ENCODE measurements around the gene CACNA1C. TPM values are rescaled to one million over a fixed set of nuclear protein-coding genes. Genes with fewer than 3 reads are reported as not detected.

Gene CACNA1C
- total RNA-seq, 1 experiment from 2014 or later = 3.7 TPM

DNA sequence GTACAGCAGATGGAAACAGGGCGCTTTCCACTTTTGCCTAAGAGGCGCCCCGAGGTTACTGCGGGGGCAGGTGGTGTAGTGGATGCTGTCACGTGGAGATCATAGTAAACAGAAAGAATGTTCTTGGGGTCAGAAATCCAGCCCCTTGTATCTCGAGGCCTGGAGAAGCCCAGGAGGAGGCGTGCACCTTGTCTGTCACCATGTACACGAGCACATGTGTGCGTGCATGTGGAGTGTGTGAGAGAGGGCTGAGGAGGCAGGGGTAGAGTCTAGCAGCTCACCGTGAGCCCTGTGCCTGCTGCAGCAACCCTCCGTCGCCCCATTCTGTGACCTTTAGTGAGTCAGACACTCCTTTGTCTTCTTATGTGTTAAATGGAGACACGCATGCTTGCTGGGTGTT, 59.0 kb downstream of the CACNA1C start:
- ChIA-PET CTCF (no interaction called here), POLR2A (ENCODE audit: low non-redundant PET) (no interaction called here)
- Histone ChIP-seq H3K36me3 (ENCODE audit: insufficient read depth, low read length, poor library complexity, severe bottlenecking) (no peaks in the 10 kb centered on the region), H3K9me3 (ENCODE audit: low read depth, low read length, poor library complexity, severe bottlenecking) (no peaks in the 10 kb centered on the region), H3K27ac (ENCODE audit: low read depth, low read length, poor library complexity, severe bottlenecking) (no peak overlapping the region), H3K4me1 (ENCODE audit: insufficient read depth, low read length, poor library complexity, severe bottlenecking) (no peaks in the 10 kb centered on the region), H3K27me3 (replicated peaks; ENCODE audit: insufficient read depth, low read depth, low read length, poor library complexity) (no peaks in the 10 kb centered on the region), H3K4me3 (ENCODE audit: low read depth, low read length, poor library complexity, severe bottlenecking) (no peak overlapping the region)
- intact Hi-C loops (cut with micrococcal nuclease; ENCODE audit: unreplicated experiment) = no loop called here
- no TSS peak for BruUV-seq (replicated peaks)
- TF ChIP-seq, protein P1, sequence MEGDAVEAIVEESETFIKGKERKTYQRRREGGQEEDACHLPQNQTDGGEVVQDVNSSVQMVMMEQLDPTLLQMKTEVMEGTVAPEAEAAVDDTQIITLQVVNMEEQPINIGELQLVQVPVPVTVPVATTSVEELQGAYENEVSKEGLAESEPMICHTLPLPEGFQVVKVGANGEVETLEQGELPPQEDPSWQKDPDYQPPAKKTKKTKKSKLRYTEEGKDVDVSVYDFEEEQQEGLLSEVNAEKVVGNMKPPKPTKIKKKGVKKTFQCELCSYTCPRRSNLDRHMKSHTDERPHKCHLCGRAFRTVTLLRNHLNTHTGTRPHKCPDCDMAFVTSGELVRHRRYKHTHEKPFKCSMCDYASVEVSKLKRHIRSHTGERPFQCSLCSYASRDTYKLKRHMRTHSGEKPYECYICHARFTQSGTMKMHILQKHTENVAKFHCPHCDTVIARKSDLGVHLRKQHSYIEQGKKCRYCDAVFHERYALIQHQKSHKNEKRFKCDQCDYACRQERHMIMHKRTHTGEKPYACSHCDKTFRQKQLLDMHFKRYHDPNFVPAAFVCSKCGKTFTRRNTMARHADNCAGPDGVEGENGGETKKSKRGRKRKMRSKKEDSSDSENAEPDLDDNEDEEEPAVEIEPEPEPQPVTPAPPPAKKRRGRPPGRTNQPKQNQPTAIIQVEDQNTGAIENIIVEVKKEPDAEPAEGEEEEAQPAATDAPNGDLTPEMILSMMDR (conservative IDR thresholded peaks at IDR 0.05; ENCODE audit: low read depth, low read length) = no peak
- TF ChIP-seq EZH2 (IDR thresholded peaks at IDR 0.05; ENCODE audit: borderline replicate concordance, low read depth, low read length, poor library complexity, severe bottlenecking) = no peak
- DNase-seq (ENCODE audit: low spot score) = no peak

DNA sequence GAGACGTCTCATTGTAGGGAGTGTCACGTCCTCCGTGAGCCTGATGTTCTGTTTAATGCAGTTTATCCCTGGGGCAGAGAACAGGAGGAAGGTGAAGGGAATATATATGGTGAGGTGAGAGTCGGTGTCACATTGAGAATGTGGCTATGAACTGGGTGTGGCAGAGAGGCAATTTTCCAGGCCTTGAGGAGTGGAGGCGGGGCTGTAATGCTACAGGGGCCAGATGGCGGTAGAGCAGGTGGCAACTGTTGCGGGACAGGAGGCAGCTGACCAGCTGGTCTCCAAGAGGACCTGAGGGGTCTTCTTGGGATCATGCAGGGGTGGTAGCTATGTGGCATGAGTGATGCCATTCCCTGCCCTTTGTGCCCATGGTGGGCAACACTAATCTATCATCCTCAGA, 59.6 kb downstream of the CACNA1C start:
- ChIA-PET CTCF (no interaction called here), POLR2A (ENCODE audit: low non-redundant PET) (no interaction called here)
- Histone ChIP-seq H3K4me3 (ENCODE audit: low read depth, low read length, poor library complexity, severe bottlenecking) (no peak overlapping the region), H3K4me1 (ENCODE audit: insufficient read depth, low read length, poor library complexity, severe bottlenecking) (no peaks in the 10 kb centered on the region), H3K9me3 (ENCODE audit: low read depth, low read length, poor library complexity, severe bottlenecking) (no peaks in the 10 kb centered on the region), H3K27ac (ENCODE audit: low read depth, low read length, poor library complexity, severe bottlenecking) (no peak overlapping the region), H3K27me3 (replicated peaks; ENCODE audit: insufficient read depth, low read depth, low read length, poor library complexity) (no peaks in the 10 kb centered on the region), H3K36me3 (ENCODE audit: insufficient read depth, low read length, poor library complexity, severe bottlenecking) (no peaks in the 10 kb centered on the region)
- BruUV-seq (replicated peaks) = no TSS peak
- intact Hi-C loops (cut with micrococcal nuclease; ENCODE audit: unreplicated experiment) = no loop called here
- no peak for DNase-seq (ENCODE audit: low spot score)
- no peak for TF ChIP-seq EZH2 (IDR thresholded peaks at IDR 0.05; ENCODE audit: borderline replicate concordance, low read depth, low read length, poor library complexity, severe bottlenecking)
- TF ChIP-seq, protein P1 (conservative IDR thresholded peaks at IDR 0.05; ENCODE audit: low read depth, low read length) = no peak

DNA sequence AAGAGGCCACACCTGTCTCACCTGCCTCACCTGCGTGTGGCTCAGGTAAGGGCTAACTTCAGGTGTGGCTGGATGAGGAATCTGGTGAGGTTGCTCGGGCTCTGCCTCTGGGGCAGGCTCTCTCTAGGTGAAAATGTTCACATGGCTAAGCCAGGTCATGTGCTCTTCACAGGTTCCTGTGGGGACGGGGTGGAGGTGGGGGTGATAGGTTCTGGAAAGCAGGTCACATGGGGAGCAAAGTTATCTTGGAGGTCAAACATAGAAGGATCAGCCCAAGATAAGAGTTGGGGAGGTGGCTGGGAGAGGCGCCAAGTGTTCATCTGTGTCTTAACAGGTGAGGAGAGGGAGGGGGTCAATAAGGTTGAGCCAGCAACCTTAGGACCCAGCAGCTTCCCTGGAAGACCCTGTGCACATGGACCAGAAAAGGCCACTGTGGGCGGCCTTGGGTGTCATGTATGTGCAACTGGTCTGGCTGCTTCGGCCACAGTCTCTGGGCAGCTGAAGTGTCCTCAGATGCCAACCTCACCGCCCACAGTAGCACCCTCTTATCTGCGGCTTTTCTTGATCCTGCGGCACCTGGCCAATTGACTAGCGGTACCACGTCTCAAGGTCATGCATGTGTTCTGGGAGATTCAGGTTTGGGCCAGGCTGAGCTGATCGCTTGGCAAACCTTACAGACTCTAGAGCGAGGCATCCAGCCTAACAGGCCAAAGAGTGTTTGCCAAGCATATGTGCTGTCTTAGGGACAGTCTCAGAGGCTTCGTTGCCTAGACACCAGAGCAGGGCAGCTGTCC, 60.5 kb downstream of the CACNA1C start:
- intact Hi-C loops (cut with micrococcal nuclease; ENCODE audit: unreplicated experiment) = no loop called here
- Histone ChIP-seq H3K9me3 (ENCODE audit: low read depth, low read length, poor library complexity, severe bottlenecking) (no peaks in the 10 kb centered on the region), H3K27ac (ENCODE audit: low read depth, low read length, poor library complexity, severe bottlenecking) (no peak overlapping the region), H3K4me1 (ENCODE audit: insufficient read depth, low read length, poor library complexity, severe bottlenecking) (no peaks in the 10 kb centered on the region), H3K36me3 (ENCODE audit: insufficient read depth, low read length, poor library complexity, severe bottlenecking) (no peaks in the 10 kb centered on the region), H3K4me3 (ENCODE audit: low read depth, low read length, poor library complexity, severe bottlenecking) (no peak overlapping the region), H3K27me3 (replicated peaks; ENCODE audit: insufficient read depth, low read depth, low read length, poor library complexity) (no peaks in the 10 kb centered on the region)
- no TSS peak for BruUV-seq (replicated peaks)
- POLR2A ChIA-PET (ENCODE audit: low non-redundant PET) = no interaction called here
- CTCF ChIA-PET = no interaction called here
- no peak for DNase-seq (ENCODE audit: low spot score)
- TF ChIP-seq, protein P1 (conservative IDR thresholded peaks at IDR 0.05; ENCODE audit: low read depth, low read length) = no peak
- TF ChIP-seq EZH2 (IDR thresholded peaks at IDR 0.05; ENCODE audit: borderline replicate concordance, low read depth, low read length, poor library complexity, severe bottlenecking) = no peak

Data from A673 (cell line).